ENCODE data around the gene BMAL2. TPM values are rescaled to one million over a fixed set of nuclear protein-coding genes. Genes with fewer than 3 reads are reported as not detected.

The BMAL2 gene
- total RNA-seq, 1 donor from 2014 or later: 57.2 TPM

DNA sequence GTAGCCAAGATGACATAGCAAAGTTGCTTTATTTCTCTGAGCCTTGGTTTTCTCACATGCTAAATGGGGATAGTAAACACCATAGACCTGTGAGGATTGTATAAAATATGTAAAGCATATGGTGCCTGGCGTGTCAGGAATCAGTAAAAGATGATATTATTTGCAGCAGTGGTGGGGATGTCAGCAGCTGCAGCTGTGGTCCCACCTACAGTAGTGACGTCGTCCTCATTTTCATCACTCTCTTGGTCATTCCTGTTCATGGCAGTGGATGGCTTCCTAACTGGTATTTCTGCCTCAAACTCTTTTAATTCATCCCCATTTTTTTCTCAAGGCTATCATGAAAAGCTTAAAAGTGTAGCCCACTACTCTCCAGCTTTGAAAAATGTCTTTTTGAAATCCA lies 12.1 kb downstream of the BMAL2 start:
- Mint-ChIP-seq H3K9me3 (no peaks in the 10 kb centered on the region), H3K4me3 (no peak overlapping the region), H3K27ac (no peak overlapping the region), H3K4me1 (ENCODE audit: low read depth) (peaks cover 39% of the 10 kb centered on the region), H3K27me3 (ENCODE audit: insufficient read depth) (no peaks in the 10 kb centered on the region), H3K36me3 (ENCODE audit: low read depth) (peaks cover 14% of the 10 kb centered on the region)
- DNase-seq (ENCODE audit: low spot score): no peak
- intact Hi-C loops (cut with micrococcal nuclease): no loop called here

DNA sequence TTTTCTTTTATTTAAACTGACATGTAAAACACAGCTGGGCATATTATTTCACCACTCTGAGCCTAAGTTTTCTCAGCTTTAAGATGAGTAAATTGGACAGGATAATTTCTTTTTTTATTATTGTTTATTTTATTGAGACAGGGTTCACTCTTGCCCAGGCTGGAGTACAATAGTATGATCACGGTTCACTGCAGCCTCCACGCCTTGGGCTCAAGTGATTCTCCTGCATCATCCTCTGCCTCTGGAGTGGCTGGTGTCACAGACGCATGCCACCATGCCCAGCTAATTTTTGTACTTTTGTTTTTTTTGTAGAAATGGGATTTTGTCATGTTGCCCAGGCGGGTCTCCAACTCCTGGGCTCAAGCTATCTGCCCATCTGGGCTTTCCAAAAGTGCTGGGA lies 12.7 kb downstream of the BMAL2 start:
- H3K27me3 Mint-ChIP-seq (ENCODE audit: insufficient read depth): no peaks in the 10 kb centered on the region
- no peak overlapping the region for H3K27ac Mint-ChIP-seq
- no peaks in the 10 kb centered on the region for H3K9me3 Mint-ChIP-seq
- no peak overlapping the region for H3K4me3 Mint-ChIP-seq
- DNase-seq (ENCODE audit: low spot score): no peak
- peaks cover 11% of the 10 kb centered on the region for H3K36me3 Mint-ChIP-seq (ENCODE audit: low read depth)
- H3K4me1 Mint-ChIP-seq (ENCODE audit: low read depth): peaks cover 33% of the 10 kb centered on the region
- intact Hi-C loops (cut with micrococcal nuclease): no loop called here

- no peak overlapping the region for H3K27ac Mint-ChIP-seq
- no peaks in the 10 kb centered on the region for H3K27me3 Mint-ChIP-seq (ENCODE audit: insufficient read depth)
- H3K36me3 Mint-ChIP-seq (ENCODE audit: low read depth): peaks cover 11% of the 10 kb centered on the region
- DNase-seq (ENCODE audit: low spot score): no peak
- H3K4me1 Mint-ChIP-seq (ENCODE audit: low read depth): peaks cover 21% of the 10 kb centered on the region
- intact Hi-C loops (cut with micrococcal nuclease): no loop called here
- no peak overlapping the region for H3K4me3 Mint-ChIP-seq
- H3K9me3 Mint-ChIP-seq: no peaks in the 10 kb centered on the region
Observed at GRCh38 chr12:27347779-27348178, 15.1 kb downstream of the BMAL2 start.

DNA sequence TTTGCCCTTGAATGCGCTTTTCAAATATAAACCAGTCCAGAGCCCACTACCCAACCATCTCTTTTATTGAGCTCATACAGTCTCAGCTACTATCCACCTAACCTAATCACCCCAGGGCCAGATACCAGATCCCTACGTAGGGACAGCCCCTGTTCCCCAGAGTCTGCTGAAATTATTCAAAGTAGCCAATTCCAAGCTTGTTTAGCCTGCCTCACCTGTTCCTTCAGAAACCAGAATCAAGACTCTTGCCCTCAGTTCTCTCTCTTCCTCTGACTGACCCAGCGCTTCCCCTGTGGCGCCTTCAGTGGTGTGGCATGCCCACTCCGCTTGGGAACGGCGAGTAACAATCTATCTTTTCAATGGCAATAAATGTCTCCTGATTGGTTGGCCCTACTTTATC lies 18.8 kb downstream of the BMAL2 start:
- no peak overlapping the region for H3K27ac Mint-ChIP-seq

DNA sequence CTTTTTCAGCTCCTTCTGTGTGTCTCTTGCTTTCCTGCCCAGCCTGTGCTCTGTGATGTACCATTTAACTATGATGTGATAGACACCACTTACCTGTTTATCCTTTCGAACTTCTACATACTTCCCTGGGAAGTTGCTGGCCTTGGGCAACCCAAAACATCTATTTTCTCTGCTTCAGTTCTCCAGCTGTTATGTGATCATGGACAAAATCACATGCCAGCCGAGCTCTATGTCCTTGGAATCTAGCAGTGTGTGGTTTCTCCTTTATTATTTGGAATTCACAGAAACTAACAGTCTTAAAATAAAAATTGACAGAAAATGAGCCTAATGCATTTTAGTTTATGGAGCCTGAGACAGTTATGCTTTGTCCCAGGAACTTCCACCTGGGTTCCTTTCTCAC lies 22.9 kb downstream of the BMAL2 start:
- Mint-ChIP-seq H3K9me3 (no peaks in the 10 kb centered on the region), H3K4me3 (no peak overlapping the region), H3K27ac (no peak overlapping the region), H3K36me3 (ENCODE audit: low read depth) (peaks cover 4% of the 10 kb centered on the region), H3K4me1 (ENCODE audit: low read depth) (no peaks in the 10 kb centered on the region), H3K27me3 (ENCODE audit: insufficient read depth) (no peaks in the 10 kb centered on the region)
- DNase-seq (ENCODE audit: low spot score): no peak
- intact Hi-C loops (cut with micrococcal nuclease): no loop called here

More for the DNA sequence above, 18.8 kb downstream of the BMAL2 start:
- no peaks in the 10 kb centered on the region for H3K9me3 Mint-ChIP-seq
- peaks cover 7% of the 10 kb centered on the region for H3K4me1 Mint-ChIP-seq (ENCODE audit: low read depth)
- H3K4me3 Mint-ChIP-seq: no peak overlapping the region
- no peak for DNase-seq (ENCODE audit: low spot score)
- H3K27me3 Mint-ChIP-seq (ENCODE audit: insufficient read depth): no peaks in the 10 kb centered on the region
- H3K36me3 Mint-ChIP-seq (ENCODE audit: low read depth): peaks cover 11% of the 10 kb centered on the region
- intact Hi-C loops (cut with micrococcal nuclease): no loop called here

DNA sequence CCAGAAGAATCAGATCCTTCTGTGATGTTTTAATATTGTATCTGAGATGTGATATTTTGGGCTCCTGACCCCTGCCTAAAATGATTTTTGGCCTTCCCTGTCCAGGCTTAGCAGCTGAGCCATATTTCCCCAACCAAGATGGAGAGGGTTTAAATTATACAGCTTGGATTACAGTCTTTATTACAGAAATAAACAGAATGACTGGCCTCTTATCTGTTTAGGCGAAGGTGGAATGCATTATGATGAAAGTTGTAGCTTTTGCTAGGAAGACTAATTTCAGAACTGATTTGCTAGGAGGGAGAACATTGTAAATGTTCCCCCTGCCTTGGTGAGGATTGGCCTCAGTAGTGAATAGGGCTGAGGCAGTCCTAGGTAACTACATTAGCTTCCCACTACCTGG lies 23.3 kb downstream of the BMAL2 start:
- no peak overlapping the region for H3K4me3 Mint-ChIP-seq

DNA sequence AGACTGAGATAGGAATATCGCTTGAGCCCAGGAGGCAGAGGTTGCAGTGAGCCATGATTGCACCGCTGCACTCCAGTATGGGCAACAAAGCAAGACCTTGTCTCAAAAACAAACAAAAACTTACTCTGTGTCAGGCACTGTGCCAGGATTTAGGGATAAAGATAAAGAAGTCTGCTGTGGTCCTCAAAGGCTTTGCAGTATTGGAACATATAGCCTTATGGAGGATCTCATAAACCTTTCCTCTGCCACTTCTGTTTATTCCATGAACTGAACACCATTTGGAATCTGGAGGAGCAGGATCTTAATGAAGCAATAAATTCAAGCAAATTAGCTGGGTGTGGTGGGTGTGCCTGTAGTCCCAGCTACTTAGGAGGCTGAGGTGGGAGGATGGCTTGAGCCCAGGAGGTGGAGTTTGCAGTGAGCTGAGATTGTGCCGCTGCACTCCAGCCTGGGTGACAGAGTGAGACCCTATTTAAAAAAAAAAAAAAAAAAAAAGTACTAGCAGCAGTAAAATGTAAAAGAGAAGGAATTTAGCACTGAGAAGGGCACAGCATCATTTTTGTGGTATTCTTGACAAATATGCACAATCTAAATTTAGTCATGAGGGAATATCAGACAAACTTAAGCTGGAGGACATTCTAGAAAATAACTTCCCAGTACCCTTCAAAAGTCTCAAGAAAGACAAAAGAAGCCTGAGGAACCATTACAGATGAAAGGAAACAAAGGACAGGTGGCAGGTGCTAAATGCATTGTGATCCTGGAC lies 27.1 kb downstream of the BMAL2 start:
- Mint-ChIP-seq H3K27me3 (ENCODE audit: insufficient read depth) (peaks cover 3% of the 10 kb centered on the region), H3K4me1 (ENCODE audit: low read depth) (peaks cover 6% of the 10 kb centered on the region), H3K4me3 (no peak overlapping the region), H3K27ac (no peak overlapping the region), H3K36me3 (ENCODE audit: low read depth) (peaks cover 6% of the 10 kb centered on the region), H3K9me3 (no peaks in the 10 kb centered on the region)
- no peak for DNase-seq (ENCODE audit: low spot score)
- intact Hi-C loops (cut with micrococcal nuclease): no loop called here

More for the DNA sequence above, 23.3 kb downstream of the BMAL2 start:
- no peak overlapping the region for H3K27ac Mint-ChIP-seq
- no peaks in the 10 kb centered on the region for H3K9me3 Mint-ChIP-seq
- H3K36me3 Mint-ChIP-seq (ENCODE audit: low read depth): peaks cover 4% of the 10 kb centered on the region
- DNase-seq (ENCODE audit: low spot score): no peak
- no peaks in the 10 kb centered on the region for H3K4me1 Mint-ChIP-seq (ENCODE audit: low read depth)
- intact Hi-C loops (cut with micrococcal nuclease): no loop called here
- H3K27me3 Mint-ChIP-seq (ENCODE audit: insufficient read depth): no peaks in the 10 kb centered on the region

- intact Hi-C loops (cut with micrococcal nuclease): no loop called here
- no peaks in the 10 kb centered on the region for H3K9me3 Mint-ChIP-seq
- no peak overlapping the region for H3K4me3 Mint-ChIP-seq
- H3K36me3 Mint-ChIP-seq (ENCODE audit: low read depth): peaks cover 6% of the 10 kb centered on the region
- peaks cover 6% of the 10 kb centered on the region for H3K4me1 Mint-ChIP-seq (ENCODE audit: low read depth)
- H3K27me3 Mint-ChIP-seq (ENCODE audit: insufficient read depth): peaks cover 3% of the 10 kb centered on the region
- no peak for DNase-seq (ENCODE audit: low spot score)
- no peak overlapping the region for H3K27ac Mint-ChIP-seq
Observed at GRCh38 chr12:27361372-27361771, 28.7 kb downstream of the BMAL2 start.

GRCh38 chr12:27366621-27367020 lies 34.0 kb downstream of the BMAL2 start:
- peaks cover 24% of the 10 kb centered on the region for H3K36me3 Mint-ChIP-seq (ENCODE audit: low read depth)
- H3K4me1 Mint-ChIP-seq (ENCODE audit: low read depth): peaks cover 6% of the 10 kb centered on the region
- intact Hi-C loops (cut with micrococcal nuclease): no loop called here
- peaks cover 1% of the 10 kb centered on the region for H3K27me3 Mint-ChIP-seq (ENCODE audit: insufficient read depth)
- no peak overlapping the region for H3K4me3 Mint-ChIP-seq
- no peak for DNase-seq (ENCODE audit: low spot score)
- no peak overlapping the region for H3K27ac Mint-ChIP-seq
- H3K9me3 Mint-ChIP-seq: no peaks in the 10 kb centered on the region

- H3K4me3 Mint-ChIP-seq: no peak overlapping the region
- DNase-seq (ENCODE audit: low spot score): no peak
- no peaks in the 10 kb centered on the region for H3K9me3 Mint-ChIP-seq
- peaks cover 26% of the 10 kb centered on the region for H3K36me3 Mint-ChIP-seq (ENCODE audit: low read depth)
- peaks cover 1% of the 10 kb centered on the region for H3K4me1 Mint-ChIP-seq (ENCODE audit: low read depth)
- intact Hi-C loops (cut with micrococcal nuclease): no loop called here
- H3K27ac Mint-ChIP-seq: no peak overlapping the region
- no peaks in the 10 kb centered on the region for H3K27me3 Mint-ChIP-seq (ENCODE audit: insufficient read depth)
Observed at GRCh38 chr12:27367078-27367477, 34.4 kb downstream of the BMAL2 start.

GRCh38 chr12:27382171-27382795 lies 49.6 kb downstream of the BMAL2 start:
- no peaks in the 10 kb centered on the region for H3K9me3 Mint-ChIP-seq
- no peak overlapping the region for H3K27ac Mint-ChIP-seq
- DNase-seq (ENCODE audit: low spot score): no peak
- H3K27me3 Mint-ChIP-seq (ENCODE audit: insufficient read depth): no peaks in the 10 kb centered on the region
- H3K4me3 Mint-ChIP-seq: no peak overlapping the region
- intact Hi-C loops (cut with micrococcal nuclease): loop anchor here (5.0 kb wide), 2 partner anchors 270 to 360 kb away; partner anchors contain the start of gene MED21
- H3K36me3 Mint-ChIP-seq (ENCODE audit: low read depth): peaks cover 18% of the 10 kb centered on the region
- H3K4me1 Mint-ChIP-seq (ENCODE audit: low read depth): peaks cover 7% of the 10 kb centered on the region
